ENCODE results near the gene FGGY. TPM values are rescaled to one million over a fixed set of nuclear protein-coding genes. Genes with fewer than 3 reads are reported as not detected.

The FGGY gene
- total and polyA plus RNA-seq, 2 donors (not counting 1 experiment from before 2014, with no cell fraction given), result 6.1 to 38.5 TPM

GRCh38 chr1:59485171-59485570 is 188.3 kb downstream of the FGGY start:
- H2AFZ ChIP-seq (ENCODE audit: insufficient read depth, low read depth, low read length, poor library complexity, severe bottlenecking), result no peak overlapping the region
- H3K9me3 ChIP-seq (ENCODE audit: control extremely low read depth in 1 of 3, control insufficient read depth in 2 of 3, insufficient read depth in 1 of 3, low read length in 2 of 3), result no peaks in the 10 kb centered on the region
- H4K20me1 ChIP-seq (ENCODE audit: control insufficient read depth, insufficient read depth, low read length, poor library complexity, severe bottlenecking), result no peaks in the 10 kb centered on the region
- no peak overlapping the region for H3K27ac Mint-ChIP-seq
- no peak overlapping the region for H3K27ac ChIP-seq (ENCODE audit: low read length in 2 of 2)
- H3K27me3 Mint-ChIP-seq, result no peaks in the 10 kb centered on the region
- ATAC-seq (ENCODE audit: low read depth), result no peak
- peaks cover 18% of the 10 kb centered on the region in 2 donors for H3K4me1 ChIP-seq (ENCODE audit: control insufficient read depth in 2 of 2, insufficient read depth in 2 of 2, low read length in 2 of 2)
- H3K4me1 Mint-ChIP-seq, result peaks cover 29% of the 10 kb centered on the region
- intact Hi-C loops (cut with micrococcal nuclease), result no loop called here
- no peaks in the 10 kb centered on the region for H3K79me2 ChIP-seq (ENCODE audit: control insufficient read depth, insufficient read depth, low read length)
- POLR2A ChIA-PET, result no interaction called here
- no peak overlapping the region for H3K4me3 Mint-ChIP-seq
- no peak overlapping the region for H3K4me2 ChIP-seq (replicated peaks; ENCODE audit: low read depth, low read length, poor library complexity, severe bottlenecking)
- H3K36me3 ChIP-seq (replicated peaks in 1 of 2; ENCODE audit: control extremely low read depth in 1 of 2, control insufficient read depth in 1 of 2, extremely low read depth in 1 of 2, insufficient read depth in 2 of 2, low read length in 1 of 2), result no peaks in the 10 kb centered on the region
- DNase-seq, result no peak
- TF ChIP-seq CTCF (IDR thresholded peaks at IDR 0.05) (no peak), EZH2 (IDR thresholded peaks at IDR 0.05; ENCODE audit: borderline replicate concordance, insufficient read depth, low read depth, low read length, poor library complexity, severe bottlenecking) (no peak)
- H3K9ac ChIP-seq (ENCODE audit: low read length), result no peak overlapping the region
- WGBS (ENCODE audit: insufficient coverage), result 100% methylated on average over 1 of the region's 2 CpGs
- no peaks in the 10 kb centered on the region for H3K9me3 Mint-ChIP-seq (ENCODE audit: insufficient read depth)
- no peak overlapping the region for H3K4me3 ChIP-seq (ENCODE audit: control extremely low read depth in 1 of 5, extremely low read depth in 1 of 5, insufficient read depth in 1 of 5, low read depth in 2 of 5, low read length in 4 of 5)
- CTCF ChIA-PET, result interaction anchor here (1.0 kb wide), 1 partner anchor 8 kb away, joined by 3 read pairs; no protein-coding TSS in a partner anchor
- no peaks in the 10 kb centered on the region for H3K27me3 ChIP-seq (replicated peaks in 1 of 4; ENCODE audit: control extremely low read depth in 1 of 4, control insufficient read depth in 3 of 4, insufficient read depth in 4 of 4, low read length in 3 of 4)

- Mint-ChIP-seq H3K4me1 (peaks cover 29% of the 10 kb centered on the region), H3K27ac (no peak overlapping the region), H3K27me3 (no peaks in the 10 kb centered on the region), H3K4me3 (no peak overlapping the region), H3K9me3 (ENCODE audit: insufficient read depth) (no peaks in the 10 kb centered on the region)
- no peaks in the 10 kb centered on the region for H3K36me3 ChIP-seq (replicated peaks in 1 of 2; ENCODE audit: control extremely low read depth in 1 of 2, control insufficient read depth in 1 of 2, extremely low read depth in 1 of 2, insufficient read depth in 2 of 2, low read length in 1 of 2)
- TF ChIP-seq EZH2 (IDR thresholded peaks at IDR 0.05; ENCODE audit: borderline replicate concordance, insufficient read depth, low read depth, low read length, poor library complexity, severe bottlenecking) (no peak), CTCF (IDR thresholded peaks at IDR 0.05) (no peak)
- CTCF ChIA-PET, result interaction anchor here (1.0 kb wide), 1 partner anchor 9 kb away, joined by 3 read pairs; no protein-coding TSS in a partner anchor
- H3K27ac ChIP-seq (ENCODE audit: low read length in 2 of 2), result no peak overlapping the region
- no peaks in the 10 kb centered on the region for H3K9me3 ChIP-seq (ENCODE audit: control extremely low read depth in 1 of 3, control insufficient read depth in 2 of 3, insufficient read depth in 1 of 3, low read length in 2 of 3)
- peaks cover 18% of the 10 kb centered on the region in 2 donors for H3K4me1 ChIP-seq (ENCODE audit: control insufficient read depth in 2 of 2, insufficient read depth in 2 of 2, low read length in 2 of 2)
- H3K9ac ChIP-seq (ENCODE audit: low read length), result no peak overlapping the region
- H2AFZ ChIP-seq (ENCODE audit: insufficient read depth, low read depth, low read length, poor library complexity, severe bottlenecking), result no peak overlapping the region
- no peaks in the 10 kb centered on the region for H3K27me3 ChIP-seq (replicated peaks in 1 of 4; ENCODE audit: control extremely low read depth in 1 of 4, control insufficient read depth in 3 of 4, insufficient read depth in 4 of 4, low read length in 3 of 4)
- ATAC-seq (ENCODE audit: low read depth), result no peak
- H3K79me2 ChIP-seq (ENCODE audit: control insufficient read depth, insufficient read depth, low read length), result no peaks in the 10 kb centered on the region
- no peak overlapping the region for H3K4me2 ChIP-seq (replicated peaks; ENCODE audit: low read depth, low read length, poor library complexity, severe bottlenecking)
- WGBS (ENCODE audit: insufficient coverage), result 100% methylated on average over 2 of the region's 2 CpGs
- H4K20me1 ChIP-seq (ENCODE audit: control insufficient read depth, insufficient read depth, low read length, poor library complexity, severe bottlenecking), result no peaks in the 10 kb centered on the region
- no peak for DNase-seq
- intact Hi-C loops (cut with micrococcal nuclease), result no loop called here
- H3K4me3 ChIP-seq (ENCODE audit: control extremely low read depth in 1 of 5, extremely low read depth in 1 of 5, insufficient read depth in 1 of 5, low read depth in 2 of 5, low read length in 4 of 5), result no peak overlapping the region
- POLR2A ChIA-PET, result no interaction called here
These were observed 189.1 kb downstream of the FGGY start for GRCh38 chr1:59485949-59486348.
